ENCODE measurements around the gene BNIP2.
"Not testable (repeated sequence)": the region's sequence is repeated elsewhere in the genome, so short reads cannot be mapped to it uniquely, and the experiment has no call there.

BNIP2 gene, protein sequence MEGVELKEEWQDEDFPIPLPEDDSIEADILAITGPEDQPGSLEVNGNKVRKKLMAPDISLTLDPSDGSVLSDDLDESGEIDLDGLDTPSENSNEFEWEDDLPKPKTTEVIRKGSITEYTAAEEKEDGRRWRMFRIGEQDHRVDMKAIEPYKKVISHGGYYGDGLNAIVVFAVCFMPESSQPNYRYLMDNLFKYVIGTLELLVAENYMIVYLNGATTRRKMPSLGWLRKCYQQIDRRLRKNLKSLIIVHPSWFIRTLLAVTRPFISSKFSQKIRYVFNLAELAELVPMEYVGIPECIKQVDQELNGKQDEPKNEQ

GRCh38 chr15:59688782-59689625 is at the start of gene BNIP2:
Gene BNIP2 (minus strand): TSS chr15:59689320. CDS start chr15:59682457, 6,863 bp downstream.
- peak; percentile 98 for DNase-seq

DNA sequence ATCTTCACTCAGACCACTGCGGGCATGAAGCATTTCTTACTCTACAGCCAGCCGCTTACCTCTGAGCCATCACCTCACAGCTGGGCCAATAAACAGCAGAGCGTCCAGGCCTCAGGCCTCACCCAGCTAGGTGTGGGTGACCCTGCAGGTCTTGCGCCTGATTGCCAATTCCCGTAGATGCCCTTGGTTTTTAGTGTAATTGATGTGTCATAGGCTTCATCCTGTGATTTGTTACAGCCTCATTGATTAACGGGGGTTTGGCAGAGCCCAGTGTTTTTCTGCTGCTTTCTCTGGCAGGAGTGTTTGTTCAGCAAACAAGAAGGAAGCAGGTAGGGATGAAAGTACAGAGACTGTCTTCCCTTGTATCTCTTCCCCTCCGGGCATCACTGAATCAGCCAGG is 49.6 kb upstream of the BNIP2 start:
- no peak for DNase-seq

DNA sequence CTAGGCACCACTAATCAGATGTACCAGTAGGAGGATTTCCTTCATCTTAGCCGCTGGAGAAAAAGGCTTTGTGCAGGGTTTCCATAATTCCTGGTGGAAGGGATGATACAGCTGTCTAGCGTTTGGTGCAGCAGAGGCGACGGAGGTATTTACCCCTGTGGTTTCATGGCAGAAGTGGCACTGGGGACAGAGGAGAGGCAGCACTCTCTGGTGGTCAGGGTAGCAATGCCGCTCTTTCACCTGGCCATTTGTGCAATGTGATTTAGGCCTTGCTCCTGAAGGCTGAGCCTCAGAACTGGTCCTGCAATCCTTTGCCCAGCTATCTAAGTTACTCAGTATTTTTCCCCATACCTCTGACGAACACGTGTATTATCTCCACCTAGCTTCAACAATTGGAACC is 47.1 kb upstream of the BNIP2 start:
- no peak for DNase-seq

DNA sequence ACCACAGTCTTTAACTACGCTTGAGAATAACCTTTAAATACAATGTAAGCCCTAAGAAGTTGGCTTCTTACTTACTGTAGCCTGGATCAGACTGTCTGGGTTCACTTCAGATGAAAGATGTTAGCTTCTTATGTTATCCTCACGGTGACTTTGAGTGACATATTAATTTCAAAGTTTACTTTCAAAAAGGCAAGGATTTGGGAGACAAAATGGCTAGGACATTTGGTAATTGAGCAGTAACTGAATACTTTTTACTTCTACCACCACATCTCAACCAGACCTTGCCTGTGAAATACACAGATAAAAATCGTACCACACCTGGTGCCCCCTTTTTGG is 36.0 kb upstream of the BNIP2 start:
- DNase-seq: no peak

- no peak for DNase-seq
Observed at GRCh38 chr15:59723687-59724346, 34.7 kb upstream of the BNIP2 start.

DNA sequence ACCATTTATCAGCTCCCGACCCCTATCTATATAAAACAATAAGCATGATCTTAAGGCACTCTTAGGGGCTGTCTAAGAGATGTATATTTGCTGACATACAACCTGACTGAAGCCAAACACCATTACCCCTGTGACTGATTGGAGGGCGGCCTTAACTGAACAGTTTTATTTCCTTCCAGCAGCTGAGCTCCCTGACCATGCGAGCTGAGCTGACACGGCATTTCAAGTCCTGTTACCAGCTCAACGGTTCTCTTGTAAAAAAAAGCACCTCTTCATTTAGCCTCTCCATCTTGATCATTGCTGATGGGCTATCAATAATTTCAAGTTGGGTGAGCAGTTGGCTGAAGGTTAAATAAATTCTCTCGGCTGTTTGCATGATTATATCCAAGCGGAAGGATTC is 33.4 kb upstream of the BNIP2 start:
- DNase-seq: no peak

DNA sequence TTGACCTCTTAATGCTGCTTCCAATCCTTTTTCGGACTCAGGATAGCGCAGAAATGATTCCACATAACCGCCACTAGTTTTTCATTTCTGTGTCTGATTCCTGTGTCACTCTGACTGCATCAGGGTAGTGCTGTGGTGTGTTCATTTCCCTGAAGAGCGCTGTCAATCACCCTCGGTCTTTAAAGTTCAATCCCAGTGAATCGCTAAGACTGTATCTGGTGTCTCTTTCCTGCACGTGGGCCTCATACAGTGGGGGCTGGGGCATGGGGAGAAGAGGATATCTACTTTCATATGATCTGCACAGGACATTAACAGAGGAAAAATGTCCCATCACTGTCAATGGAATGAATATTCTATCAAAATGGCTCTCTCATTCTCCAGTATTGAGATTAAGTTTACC is 32.9 kb upstream of the BNIP2 start:
- DNase-seq: no peak

- DNase-seq: no peak
Observed at GRCh38 chr15:59721411-59721810, 32.3 kb upstream of the BNIP2 start.

DNA sequence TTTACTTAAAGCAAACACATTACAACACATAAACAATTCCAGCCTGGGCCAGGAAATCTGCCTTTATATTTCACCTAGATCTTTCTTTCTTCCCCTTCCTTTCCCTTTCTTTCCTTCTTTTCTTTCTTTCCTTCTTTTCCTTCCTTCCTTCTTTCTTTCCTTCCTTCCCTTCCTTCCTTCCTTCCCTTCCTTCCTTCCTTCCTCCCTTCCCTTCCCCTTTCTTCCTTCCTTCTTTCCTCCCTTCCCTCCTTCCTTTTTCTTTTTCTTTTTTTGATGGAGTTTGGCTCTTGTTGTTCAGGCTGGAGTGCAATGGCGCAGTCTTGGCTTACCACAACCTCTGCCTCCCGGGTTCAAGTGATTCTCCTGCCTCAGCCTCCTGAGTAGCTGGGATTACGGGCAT is 24.1 kb upstream of the BNIP2 start:
- DNase-seq: no peak

GRCh38 chr15:59711451-59712243 is 22.5 kb upstream of the BNIP2 start:
- DNase-seq: no peak

DNA sequence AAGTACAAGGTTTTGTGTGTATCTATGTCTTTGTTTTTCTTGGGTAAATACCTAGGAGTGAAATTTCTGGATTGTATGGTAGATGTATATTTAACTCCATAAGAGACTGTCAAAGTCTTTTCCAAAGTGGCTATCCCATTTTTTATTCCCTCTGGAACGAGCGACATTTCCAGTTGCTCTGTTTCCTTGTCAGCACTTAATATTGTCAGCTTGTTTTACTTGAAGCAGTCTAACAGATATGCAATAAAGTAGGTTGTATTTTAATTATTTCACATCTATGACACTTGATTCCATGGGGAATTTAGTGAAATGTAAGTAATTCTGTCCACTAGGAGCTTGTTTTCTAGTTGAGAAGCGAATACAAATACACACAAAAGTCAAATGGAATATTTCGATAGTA is 18.5 kb upstream of the BNIP2 start:
- DNase-seq: no peak

DNA sequence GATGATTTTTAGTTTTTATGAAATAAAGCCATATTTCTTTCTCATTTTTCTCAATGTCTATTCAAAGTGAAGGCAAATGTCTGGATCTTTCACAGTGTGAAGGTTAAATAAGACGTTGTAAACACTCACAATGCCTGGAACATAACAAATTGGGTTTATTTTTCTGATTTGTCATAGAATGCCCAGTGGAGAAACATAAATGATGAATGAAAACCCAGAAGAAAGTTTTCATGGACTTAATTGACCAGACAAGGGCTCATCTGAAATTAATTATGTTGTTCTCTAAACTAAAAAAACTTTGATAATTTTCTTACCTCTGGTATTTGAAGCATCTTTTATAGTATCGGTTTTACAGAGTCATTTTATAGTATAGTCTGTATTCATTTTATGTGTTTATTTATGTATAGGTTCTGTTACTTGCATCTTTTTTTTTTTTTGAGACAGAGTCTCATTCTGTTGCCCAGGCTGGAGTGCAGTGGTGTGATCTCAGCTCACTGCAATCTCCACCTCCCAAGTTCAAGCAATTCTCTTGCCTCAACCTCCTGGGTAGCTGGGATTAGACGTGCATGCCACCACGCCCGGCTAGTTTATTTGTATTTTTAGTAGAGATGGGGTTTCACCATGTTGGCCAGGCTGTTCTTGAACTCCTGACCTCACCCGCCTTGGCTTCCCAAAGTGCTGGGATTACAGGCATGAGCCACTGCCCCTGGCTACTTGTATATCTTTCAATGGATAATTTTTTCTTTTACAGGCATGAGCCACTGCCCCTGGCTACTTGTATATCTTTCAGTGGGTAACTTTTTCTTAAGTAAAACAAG is 15.1 kb upstream of the BNIP2 start:
- no peak for DNase-seq

DNA sequence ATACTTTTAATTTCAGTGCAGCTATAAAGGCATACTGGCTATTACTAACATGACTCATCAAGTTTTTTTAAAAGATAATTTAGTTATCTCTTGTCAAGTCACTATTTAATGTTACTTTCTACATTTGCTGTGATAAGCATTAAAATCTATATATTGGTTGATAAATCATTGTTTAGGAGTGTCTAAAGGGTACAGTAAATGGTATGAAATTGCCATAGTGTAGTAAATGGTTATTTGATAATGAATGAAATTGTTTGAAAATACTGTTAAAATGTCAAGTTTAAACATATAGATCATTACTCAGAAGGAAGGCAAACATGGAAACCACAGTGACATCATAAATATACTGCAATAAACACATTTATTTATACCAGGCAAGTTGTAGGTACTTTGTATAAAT is 13.2 kb upstream of the BNIP2 start:
- no peak for DNase-seq

- no peak for DNase-seq
Observed at GRCh38 chr15:59701880-59702279, 12.8 kb upstream of the BNIP2 start.

DNA sequence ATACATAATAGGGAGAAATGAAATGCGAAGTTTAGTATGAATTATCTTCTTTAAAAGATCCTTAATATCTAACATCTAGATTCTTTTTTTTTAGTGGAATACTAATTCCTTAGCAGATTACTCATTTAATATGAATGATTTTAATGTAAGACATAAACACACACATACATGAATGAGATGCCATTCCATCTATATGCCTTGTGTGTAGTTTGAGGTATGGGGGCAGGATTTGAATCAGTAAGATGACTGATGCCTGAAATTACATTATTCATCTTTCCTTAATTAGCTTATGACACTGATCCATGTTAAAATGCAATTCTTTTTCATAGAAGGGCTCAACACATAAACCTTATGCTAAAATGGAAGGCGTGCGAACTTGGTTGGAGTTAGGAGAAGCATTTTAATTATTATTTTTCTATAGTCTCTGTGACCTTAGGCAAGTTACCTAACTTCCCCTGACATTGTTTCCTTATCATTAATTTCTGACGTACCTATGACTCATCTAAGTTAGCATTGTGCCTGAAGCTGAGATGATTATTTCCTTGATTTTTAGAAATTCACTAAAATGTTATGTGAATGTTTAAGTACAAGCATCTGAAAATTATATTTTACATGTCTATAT is 10.8 kb upstream of the BNIP2 start:
- DNase-seq: no peak

DNA sequence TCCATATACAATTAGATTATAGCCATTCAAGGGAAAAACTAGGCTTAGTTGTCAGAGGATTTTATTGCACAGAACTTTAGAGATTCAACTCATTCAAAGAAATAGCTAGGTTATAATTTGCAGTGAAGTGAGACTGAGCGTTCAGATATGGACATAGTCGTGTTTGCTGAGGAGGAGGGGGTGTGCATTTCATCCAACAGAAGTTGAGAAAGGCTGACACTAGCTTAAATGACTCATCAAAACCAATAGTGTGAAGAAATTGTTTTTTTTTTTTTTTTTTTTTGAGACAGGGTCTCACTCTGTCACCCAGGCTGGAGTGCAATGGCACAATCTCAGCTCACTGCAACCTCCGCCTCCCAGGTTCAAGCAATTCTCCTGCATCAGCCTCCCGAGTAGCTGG is 8.9 kb upstream of the BNIP2 start:
- DNase-seq: not testable (repeated sequence)

DNA sequence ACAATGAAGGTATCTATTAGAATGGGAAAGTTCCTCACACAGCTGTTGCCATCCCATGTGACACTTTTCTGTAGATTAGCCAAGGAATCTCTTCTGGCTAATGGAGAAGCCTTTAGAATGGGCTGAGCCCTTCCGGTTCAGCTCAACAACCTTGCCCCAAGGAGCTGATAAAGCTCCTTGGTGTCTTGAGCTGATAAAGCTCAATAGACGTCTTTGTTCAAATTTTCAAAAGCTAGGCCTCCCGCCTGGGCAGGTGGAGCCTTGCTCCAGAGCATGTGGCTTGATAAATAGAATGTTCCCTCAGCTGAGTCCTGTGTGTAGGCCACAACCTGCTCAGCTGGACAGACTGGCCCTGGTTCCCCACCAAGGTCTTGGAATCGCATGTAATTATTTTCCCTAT is 7.2 kb upstream of the BNIP2 start:
- no peak for DNase-seq

GRCh38 chr15:59694779-59695178 is 5.7 kb upstream of the BNIP2 start:
- no peak for DNase-seq

- DNase-seq: peak; percentile 9
Observed at GRCh38 chr15:59691194-59691805, 2.2 kb upstream of the BNIP2 start.

DNA sequence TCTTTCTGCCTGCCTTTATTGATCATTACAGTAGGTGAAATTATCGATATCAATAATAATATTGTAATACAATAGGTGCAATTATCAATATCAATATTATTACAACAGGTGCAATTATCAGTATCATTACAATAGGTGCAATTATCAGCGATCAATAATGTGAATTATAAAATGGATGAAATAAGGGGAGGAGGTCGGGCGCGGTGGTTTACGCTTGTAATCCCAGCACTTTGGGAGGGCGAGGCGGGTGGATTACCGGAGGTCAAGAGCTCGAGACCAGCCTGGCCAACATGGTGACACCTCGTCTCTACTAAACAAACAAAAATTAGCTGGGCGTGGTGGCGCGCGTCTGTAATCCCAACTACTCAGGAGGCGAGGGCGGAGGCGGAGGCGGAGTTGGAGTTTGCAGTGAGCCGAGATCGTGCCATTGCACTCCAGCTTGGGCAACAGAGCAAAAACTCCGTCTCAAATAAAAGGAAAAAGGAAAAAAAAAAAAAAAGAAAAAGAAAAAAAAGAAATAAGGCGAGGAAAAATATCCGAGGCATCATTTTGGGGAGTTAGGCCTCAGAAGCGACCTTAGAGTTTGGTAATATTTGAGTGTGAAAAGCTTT is 611 bp upstream of the BNIP2 start:
- peak; percentile 61 for DNase-seq

DNA sequence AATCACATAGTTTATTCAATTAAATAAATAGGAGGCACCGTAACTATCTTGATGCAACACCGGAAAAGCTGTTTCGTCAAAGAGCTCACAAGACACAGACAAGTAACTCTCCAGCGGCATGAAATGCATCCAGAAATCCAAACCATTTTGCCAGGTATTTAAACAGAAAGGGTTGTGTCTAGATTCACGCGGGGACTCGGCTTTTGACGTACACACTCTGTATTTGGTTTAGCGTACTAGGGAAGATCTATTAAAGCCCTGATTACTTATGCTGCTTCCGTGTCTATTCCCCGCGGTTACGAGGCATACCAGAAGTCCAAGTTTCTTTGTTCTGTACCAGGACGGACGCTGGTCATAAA is 718 bp downstream of the BNIP2 start:
- peak; percentile 2 for DNase-seq
